PFSK-1 (cell line): ENCODE data around the gene TRIM33.

Source experiments
- POLR2AphosphoS5 ChIP-seq: IDR thresholded peaks from 2 replicates; pipeline ENCODE4 v1.6.1; 2012; ENCODE audit warnings: low read depth, mild to moderate bottlenecking, control low read depth, low read length, moderate library complexity
- TF ChIP-seq, protein P1 (sequence below), 2 experiments: IDR thresholded peaks; 2 replicates each; pipeline versions ENCODE4 v1.6.1 to v1.8.0; 2011 to 2012; ENCODE audit warnings: low read depth in 2 of 2, low read length in 2 of 2, control low read depth in 1 of 2, inconsistent platforms in 1 of 2, mild to moderate bottlenecking in 1 of 2, moderate library complexity in 1 of 2; ENCODE audit not compliant: insufficient read depth in 1 of 2

- TF ChIP-seq, protein P1, sequence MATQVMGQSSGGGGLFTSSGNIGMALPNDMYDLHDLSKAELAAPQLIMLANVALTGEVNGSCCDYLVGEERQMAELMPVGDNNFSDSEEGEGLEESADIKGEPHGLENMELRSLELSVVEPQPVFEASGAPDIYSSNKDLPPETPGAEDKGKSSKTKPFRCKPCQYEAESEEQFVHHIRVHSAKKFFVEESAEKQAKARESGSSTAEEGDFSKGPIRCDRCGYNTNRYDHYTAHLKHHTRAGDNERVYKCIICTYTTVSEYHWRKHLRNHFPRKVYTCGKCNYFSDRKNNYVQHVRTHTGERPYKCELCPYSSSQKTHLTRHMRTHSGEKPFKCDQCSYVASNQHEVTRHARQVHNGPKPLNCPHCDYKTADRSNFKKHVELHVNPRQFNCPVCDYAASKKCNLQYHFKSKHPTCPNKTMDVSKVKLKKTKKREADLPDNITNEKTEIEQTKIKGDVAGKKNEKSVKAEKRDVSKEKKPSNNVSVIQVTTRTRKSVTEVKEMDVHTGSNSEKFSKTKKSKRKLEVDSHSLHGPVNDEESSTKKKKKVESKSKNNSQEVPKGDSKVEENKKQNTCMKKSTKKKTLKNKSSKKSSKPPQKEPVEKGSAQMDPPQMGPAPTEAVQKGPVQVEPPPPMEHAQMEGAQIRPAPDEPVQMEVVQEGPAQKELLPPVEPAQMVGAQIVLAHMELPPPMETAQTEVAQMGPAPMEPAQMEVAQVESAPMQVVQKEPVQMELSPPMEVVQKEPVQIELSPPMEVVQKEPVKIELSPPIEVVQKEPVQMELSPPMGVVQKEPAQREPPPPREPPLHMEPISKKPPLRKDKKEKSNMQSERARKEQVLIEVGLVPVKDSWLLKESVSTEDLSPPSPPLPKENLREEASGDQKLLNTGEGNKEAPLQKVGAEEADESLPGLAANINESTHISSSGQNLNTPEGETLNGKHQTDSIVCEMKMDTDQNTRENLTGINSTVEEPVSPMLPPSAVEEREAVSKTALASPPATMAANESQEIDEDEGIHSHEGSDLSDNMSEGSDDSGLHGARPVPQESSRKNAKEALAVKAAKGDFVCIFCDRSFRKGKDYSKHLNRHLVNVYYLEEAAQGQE (IDR thresholded peaks at IDR 0.05; ENCODE audit: insufficient read depth in 1 of 2, low read depth in 2 of 2, low read length in 2 of 2), result no peak
- no peak for TF ChIP-seq POLR2AphosphoS5
Measured at GRCh38 chr1:114549137-114549536, 38.1 kb upstream of the TRIM33 start.
